ENCODE data around the gene ALG8.

The ALG8 gene

GRCh38 chr11:78057462-78058055, 81.9 kb downstream of the ALG8 start:
- no peak for TF ChIP-seq CTCF (IDR thresholded peaks at IDR 0.05; ENCODE audit: low read depth, low read length)
- no peak overlapping the region for H3K4me3 ChIP-seq (ENCODE audit: low read depth, low read length)

GRCh38 chr11:78056093-78056492, 83.3 kb downstream of the ALG8 start:
- TF ChIP-seq CTCF (IDR thresholded peaks at IDR 0.05; ENCODE audit: low read depth, low read length) = no peak
- H3K4me3 ChIP-seq (ENCODE audit: low read depth, low read length) = no peak overlapping the region

GRCh38 chr11:78054971-78055370, 84.5 kb downstream of the ALG8 start:
- TF ChIP-seq CTCF (IDR thresholded peaks at IDR 0.05; ENCODE audit: low read depth, low read length) = no peak

GRCh38 chr11:78050964-78051831, 88.2 kb downstream of the ALG8 start:
- TF ChIP-seq CTCF (IDR thresholded peaks at IDR 0.05; ENCODE audit: low read depth, low read length) = no peak
- H3K4me3 ChIP-seq (ENCODE audit: low read depth, low read length) = no peak overlapping the region

More at GRCh38 chr11:78054971-78055370, 84.5 kb downstream of the ALG8 start:
- no peak overlapping the region for H3K4me3 ChIP-seq (ENCODE audit: low read depth, low read length)

All from WI38 (cell line).